CD4-positive, alpha-beta T cell treated with Interleukin-6 for 4 hours (primary cell): ENCODE data around the gene PKD2L2.
"Not testable (repeated sequence)": the region's sequence is repeated elsewhere in the genome, so short reads cannot be mapped to it uniquely, and the experiment has no call there.

Source experiments
- DNase-seq: peaks from one replicate; pipeline ENCODE4 v3.0.0-alpha.2; 2020; ENCODE audit warnings: mixed read lengths

The PKD2L2 gene

DNA sequence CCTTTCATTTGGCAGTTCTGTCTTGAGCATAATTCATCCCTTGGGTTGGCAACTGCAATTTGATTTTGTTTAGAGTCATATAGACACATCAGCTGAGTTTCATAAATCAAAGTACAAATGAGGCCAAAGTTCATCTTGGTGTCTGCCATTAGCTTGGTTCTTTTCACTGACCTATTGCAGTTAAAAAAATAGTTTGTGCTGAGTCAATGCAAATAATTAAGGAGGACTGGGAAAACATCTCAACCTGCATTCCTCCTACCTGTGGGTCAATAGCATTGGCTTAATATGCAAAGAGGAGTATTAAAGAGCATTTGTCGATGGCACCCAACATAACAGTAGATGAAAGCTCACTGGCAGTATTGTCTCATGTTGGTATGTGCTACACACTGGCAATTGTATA lies 1.6 kb downstream of the PKD2L2 start:
- DNase-seq: no peak

DNA sequence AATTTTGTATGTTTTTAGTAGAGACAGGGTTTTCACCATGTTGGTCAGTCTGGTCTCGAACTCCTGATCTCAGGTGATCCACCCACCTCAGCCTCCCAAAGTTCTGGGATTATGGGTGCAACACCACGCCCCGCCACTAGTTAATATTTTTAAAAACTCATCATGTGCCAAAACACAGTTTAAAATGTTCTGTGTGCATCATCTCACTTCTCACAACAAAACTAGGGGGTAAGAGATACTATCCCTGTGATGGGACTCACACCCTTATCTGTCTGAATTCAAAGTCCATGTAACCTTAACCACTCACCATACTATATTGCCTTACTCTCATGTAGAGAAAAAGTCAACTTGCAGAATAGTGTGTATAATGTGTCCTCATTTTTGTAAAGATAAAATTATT lies 2.6 kb downstream of the PKD2L2 start:
- DNase-seq: no peak

DNA sequence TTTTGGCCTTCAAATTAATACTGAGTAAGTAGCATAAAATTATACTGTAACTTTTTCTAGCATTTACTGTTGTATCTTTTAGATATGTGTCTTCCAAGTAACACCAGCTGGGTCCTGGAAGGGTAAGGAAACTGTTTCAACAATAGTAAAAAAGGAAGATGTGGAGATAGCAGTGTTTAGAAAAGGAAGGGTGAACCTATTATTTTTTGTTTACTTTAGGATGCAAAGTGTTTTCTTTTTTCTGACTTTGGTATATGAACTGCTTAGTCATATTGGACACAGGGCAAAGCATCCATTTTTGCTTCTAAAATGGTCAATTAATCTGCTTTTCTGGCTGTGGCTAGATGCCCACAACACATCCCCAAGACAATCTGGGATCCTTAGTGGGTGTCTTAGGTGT lies 5.3 kb downstream of the PKD2L2 start:
- DNase-seq: no peak

DNA sequence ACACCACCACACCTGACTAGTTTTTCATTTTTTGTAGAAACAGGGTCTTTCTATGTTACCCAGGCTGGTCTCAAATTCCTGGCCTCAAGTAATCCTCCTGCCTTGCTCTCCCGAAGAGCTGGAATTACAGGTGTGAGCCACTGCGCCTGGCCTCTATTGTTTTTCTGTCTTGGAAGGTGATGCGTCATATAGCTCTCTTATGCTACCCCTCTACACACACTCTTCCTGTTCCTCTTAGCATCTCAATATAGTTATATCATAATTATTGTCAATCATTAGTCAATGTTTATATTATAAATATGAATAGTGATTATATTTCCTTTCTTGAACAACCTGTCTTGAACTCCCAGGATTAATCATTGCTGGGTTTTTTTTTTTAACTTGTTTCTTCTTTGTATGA lies 7.3 kb downstream of the PKD2L2 start:
- no peak for DNase-seq

DNA sequence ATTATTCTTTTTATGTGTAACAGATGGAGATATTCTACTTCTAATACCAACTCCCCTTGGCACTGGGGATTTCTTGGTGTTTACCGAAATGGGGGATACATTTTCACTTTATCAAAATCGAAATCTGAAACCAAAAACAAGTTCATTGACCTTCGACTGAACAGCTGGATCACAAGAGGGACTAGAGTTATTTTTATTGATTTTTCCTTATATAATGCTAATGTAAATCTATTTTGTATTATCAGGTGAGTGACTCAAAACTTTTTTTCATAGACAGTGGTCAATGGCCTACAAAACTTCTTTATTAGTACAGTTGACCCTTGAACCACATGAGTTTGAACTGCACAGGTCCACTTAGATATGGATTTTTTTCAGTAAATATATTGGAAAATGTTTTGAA lies 10.2 kb downstream of the PKD2L2 start:
- no peak for DNase-seq

DNA sequence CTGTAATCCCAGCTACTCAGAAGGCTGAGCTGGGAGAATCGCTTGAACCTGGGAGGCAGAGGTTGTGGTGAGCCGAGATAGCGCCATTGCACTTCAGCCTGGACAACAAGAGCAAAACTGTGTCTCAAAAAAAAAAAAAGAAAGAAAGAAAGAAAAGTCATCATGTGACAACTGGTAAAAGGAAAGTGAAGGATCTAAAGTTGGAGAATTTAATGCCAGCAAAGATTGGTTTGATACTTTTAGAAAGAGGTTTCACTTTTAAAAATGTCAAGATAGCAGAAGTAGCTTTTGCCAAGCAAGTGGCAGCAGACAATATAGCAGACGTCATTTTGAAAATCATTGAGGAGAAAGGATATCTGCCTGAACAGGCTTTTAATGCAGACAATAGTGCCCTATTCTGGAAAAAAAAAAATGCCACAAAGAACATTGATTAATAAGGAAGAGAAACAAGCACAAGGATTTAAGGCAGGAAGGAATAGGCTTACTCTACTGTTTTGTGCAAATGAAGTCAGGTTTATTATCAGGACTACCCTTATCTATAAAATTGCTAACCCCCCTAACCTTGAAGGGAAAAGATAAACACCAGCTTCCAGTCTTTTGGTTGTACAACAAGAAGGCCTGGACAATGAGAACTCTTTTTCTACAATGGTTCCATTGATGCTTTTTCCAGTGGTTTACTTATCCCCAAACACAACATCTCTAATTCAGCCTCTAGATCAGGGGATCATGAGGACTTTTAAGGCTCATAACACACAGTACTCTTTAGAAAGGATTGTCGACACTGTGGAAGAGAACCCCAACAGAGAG lies 12.0 kb downstream of the PKD2L2 start:
- DNase-seq: no peak

DNA sequence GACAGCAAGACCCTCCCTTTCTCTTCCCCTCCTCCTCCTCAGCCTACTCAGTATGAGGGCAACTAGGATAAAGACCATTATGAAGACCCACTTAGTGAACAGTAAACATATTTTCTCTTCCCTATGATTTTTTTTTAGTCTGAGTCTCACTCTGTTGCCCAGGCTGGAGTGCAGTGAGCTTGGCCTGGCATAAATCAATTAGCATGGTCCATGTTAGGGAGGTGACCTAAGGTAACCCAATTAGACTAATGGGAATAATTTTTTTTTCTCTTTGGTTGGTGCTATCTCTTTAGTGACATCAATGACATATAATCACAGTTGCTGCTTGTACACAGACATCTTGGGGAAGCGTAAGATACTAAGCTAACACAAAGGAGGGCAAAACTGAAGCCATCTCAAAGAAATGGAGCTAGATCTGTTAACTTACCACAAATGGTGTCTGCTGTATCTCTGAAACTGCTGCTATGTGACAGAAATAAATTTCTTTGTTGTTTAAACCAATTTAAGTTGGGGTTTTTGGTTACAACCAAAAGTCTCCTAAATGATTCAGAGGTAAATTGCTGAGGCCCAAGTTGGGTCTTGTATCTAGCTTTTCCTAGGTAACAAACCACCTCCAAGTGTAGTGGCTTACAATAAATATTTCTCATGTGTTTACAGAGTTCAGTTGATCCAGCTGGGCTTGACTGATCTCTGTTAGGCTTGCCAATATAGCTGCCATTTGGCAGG lies 13.3 kb downstream of the PKD2L2 start:
- DNase-seq: no peak

DNA sequence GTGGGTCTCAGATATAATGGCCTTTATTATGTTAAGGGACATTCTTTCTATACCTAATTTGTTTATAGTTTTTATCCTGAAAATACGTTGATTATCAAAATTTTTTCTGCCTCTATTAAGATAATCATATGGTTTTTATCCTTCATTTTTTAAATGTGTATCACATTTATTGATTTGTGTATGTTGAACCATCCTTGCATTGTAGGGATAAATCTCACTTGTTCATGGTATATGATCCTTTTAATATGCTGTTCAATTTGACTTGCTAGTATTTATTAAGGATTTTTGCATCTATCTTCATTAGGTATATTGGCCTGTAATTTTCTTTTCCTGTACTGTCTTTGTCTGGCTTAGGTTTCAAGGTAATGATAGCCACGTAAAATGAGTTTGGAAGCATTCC lies 25.5 kb downstream of the PKD2L2 start:
- DNase-seq: no peak

DNA sequence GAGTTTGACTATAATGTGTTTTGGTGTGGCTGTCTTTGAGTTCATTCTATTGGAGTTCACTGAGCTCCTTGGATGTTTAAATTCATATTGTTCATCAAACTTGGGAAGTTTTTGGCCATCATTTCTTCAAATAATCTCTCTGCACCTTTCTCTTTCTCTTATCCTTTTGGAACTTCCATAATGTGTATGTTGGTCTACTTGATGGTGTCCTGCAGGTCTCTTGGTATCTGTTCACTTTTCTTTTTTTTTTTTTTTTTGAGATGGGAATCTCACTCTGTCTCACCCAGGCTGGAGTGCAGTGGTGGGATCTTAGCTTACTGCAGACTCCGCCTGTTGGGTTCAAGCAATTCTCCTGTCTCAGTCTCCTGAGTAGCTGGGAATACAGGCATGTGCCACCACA lies 27.7 kb downstream of the PKD2L2 start:
- DNase-seq: no peak

DNA sequence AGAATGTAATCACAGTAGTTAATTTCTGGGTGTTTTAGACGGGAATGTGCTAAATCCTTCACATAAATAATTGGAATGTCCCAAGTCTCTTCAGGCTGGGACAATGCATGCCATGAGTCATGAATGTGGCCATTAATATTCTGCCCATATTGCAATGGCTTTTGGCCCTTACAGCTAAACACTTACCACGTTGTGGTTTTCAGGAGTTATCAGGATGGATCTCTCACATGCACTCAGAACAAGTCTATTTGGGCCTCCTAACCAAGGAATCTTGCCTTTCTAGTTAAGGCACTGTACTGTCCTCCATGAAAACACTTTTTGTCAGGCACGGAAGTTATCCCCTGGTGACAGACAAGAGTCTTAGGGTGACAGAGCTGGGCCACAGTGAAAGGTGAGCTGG lies 32.7 kb downstream of the PKD2L2 start:
- no peak for DNase-seq

DNA sequence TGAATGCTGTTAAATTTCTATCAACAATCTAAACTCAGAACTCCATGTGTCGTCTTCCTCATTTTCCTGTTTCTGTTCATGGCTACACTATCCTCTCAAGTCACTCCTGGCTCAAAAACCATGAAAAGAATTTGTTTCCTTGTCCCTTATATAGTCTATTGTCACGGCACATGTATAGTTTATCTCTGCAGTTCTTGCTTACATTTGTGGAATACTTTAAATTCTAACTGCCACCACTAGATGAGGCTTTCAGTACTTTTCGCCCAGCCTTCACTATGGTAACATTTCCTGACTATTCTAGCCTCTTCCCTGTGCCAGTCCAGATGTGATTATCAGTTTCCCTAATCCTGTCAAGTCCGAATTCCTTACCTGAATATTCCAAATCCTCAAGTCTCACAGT lies 34.6 kb downstream of the PKD2L2 start:
- DNase-seq: no peak

DNA sequence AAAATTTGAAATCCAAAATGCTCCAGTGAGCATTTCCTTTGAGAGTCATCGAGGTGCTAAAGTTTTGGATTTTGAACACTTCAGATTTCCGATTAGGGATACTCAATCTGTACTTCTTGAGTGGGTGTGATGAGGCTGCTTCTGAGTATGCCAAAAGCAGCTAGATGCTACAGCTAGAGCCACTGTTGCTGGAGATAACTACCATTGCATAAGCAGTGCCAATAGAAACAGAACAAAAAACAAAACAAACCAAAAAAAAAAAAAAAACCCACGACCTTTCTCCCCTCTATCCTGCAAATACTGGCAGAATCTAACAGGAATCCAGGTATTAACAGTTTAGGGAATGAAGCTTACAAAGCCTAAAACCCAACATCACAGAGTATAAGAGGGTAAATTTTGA lies 43.5 kb downstream of the PKD2L2 start:
- no peak for DNase-seq

DNA sequence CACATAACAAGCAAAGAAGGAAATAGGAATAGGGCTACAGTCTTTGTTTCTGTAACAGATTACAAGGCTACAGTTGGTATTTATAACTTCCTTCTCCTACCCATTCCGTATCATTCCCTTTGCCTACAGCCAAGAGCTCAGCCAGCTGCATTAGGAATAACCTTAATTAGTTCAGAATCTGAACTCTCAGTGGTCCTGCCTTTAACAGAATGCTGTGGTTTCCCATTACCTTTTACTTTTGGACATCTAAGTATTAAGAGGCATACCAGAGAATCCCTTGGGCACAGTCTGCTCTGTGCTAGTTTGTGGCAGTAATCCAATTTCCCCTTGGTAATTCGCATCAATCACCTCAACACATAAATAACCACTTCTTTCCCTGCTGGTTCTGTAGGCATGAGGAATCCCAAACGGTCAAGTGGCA lies 44.2 kb downstream of the PKD2L2 start:
- no peak for DNase-seq

DNA sequence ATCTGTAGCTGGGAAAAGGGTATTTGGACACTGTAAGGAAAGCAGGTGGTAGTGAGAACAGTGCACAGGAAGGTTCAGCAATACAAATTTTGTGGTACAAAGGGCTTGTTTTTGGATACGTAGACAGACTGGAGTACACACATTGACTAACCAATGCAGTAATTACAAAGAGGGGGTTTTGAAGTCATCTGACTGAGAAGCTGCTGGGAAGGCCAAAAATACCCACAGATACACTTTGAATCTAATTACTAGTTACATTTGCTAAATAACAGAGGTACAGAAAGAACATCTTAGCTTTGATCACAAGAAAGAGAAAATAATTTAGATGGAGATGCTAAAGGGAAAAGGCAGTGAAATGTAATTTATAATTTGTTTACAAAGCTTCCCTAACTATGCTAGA lies 45.9 kb downstream of the PKD2L2 start:
- DNase-seq: no peak

DNA sequence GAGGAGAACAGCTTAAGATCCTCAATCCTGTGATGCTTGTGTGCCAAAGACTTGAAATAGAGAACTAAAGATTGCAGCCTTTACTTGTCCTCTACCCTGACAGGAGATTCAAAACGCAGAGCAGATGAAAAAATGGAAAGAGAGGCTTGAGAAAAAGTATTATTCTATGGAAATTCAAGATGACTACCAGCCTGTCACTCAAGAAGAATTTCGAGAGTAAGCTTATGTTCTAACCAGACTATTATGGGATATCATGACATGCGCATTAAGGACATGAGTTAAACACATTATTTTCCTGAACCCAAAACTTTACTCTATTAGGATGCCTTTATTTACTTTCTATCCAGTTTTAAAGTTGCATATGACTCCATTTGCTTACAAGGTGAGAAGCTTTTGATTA lies 46.4 kb downstream of the PKD2L2 start:
- DNase-seq: no peak

DNA sequence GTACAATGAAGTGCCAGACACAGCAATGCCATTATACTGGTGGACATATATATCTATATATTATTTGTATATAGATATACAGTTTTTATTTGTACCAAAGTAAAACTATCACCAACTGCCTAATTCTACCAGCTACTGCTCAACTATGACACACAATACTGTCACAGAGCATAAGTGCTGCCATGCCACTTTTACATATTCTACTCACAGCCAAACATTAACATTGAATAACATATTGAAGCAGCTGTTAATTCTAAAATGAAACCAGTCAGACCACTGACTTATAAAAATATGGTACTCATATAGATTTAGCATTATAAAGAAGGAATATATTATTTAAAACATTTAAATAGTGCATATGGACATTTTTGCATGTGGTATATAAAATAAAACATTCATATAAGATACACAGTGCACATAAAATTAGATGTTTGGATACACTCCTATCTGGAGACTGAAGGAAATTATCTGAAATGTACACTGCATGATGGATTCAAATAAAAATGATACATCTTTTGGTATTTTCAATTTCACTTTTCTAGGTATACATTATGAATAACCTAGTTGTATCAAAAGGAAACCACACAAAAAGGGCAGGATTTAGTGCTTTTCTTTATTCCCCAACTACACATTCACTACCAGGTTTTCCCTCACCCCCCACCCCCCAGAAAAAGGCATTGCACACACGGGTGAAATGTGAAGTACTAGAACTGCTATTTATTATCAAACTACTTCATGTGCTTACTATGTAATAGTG lies 48.9 kb downstream of the PKD2L2 start:
- no peak for DNase-seq

DNA sequence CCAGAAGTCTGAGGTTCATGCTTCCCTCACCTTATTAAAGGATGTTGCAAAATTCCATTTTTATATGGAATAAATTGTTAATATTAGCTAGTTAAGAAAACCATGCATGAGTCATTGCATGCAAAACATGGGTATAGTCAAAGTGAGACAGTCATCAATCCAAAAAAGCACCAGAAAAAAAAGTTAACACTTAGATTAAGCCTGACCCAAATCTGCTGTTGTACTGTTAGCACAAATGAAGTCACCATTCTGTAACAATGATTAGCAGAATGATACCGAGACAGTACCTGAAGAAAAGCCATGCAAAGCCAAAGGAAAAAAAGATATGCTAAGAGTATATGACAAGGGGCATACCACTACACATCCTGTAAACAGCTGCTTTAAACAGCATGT lies 49.5 kb downstream of the PKD2L2 start:
- no peak for DNase-seq

DNA sequence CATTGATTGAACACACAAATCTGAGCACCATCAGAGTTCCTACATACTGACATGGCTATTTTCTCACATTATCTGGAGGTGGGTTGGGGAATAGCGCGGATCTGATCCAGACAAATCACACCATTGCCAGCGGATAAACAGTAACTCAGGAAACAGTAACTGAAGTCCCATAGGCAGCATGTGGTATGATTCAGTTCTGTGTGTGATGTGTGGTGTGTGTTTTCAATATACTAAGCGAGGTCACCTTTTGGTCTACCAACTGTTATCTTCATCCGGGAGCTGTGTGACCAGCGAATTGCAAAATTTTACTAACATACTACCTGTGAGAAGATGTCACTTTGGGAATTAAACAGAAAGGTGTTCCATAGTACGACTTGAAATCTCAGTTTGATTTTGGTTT lies 50.1 kb downstream of the PKD2L2 start:
- DNase-seq: no peak

DNA sequence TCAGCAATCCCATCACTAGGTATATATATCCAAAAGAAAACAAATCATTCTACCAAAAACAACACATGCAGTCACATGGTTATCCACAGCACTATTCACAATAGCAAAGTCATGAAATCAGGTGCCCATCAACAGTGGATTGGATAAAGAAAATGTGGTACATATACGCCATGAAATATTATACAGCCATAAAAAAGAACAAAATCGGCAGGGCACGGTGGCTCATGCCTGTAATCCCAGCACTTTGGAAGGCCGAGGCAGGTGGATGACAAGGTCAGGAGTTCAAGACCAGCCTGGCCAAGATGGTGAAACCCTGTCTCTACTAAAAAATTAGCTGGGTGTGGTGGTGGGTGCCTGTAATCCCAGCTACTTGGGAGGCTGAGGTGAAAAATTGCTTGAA lies 55.0 kb downstream of the PKD2L2 start:
- DNase-seq: not testable (repeated sequence)

DNA sequence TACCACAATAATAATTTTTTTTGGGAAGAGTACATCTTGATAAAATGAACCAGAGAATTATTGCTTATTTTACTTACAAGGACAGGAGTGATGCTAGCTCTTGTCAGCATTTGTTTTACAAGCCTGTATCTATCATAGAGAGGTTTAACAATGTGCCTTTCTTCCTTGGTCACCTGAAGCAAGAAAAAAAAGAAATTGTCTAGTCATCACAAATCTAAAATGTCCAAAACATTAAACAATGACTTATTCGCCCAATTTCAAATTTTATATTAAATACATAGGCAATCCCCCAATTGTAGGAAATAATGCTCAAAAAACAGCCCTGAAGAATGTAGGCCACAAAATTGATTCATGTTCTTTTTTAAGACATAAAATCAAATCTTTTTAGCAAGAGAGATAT lies 56.6 kb downstream of the PKD2L2 start:
- DNase-seq: no peak

DNA sequence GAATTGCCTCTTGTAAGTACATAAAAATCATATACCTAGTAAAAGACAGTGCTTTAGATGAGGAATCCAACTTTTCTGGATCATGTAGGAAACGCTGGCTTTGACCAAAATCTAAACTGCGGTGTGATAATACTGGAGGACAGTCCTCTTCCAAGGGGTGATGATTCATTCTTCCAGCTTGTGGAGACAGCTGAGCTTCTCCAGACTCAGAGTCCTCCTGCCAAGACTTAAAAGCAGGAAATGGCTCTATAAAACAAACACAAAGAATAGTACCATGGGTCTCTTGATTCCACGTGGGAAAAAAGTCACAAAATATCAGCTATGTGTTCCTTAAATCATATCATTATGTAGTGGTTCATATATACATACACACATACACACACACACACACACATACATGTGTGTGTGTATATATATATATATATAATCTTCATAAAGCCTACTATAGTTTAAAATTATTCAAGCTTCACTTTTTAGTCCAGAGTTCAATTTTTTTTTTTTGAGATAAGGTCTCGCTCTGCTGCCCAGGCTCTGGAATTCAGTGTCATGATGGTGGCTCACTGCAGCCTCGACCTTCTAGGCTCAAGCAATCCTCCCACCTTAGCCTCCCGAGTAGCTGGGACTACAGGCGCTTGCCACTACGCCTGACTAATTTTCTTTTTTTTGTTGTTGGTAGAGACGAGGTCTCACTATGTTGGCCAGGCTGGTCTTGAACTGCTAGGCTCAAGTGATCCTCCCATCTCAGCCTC lies 65.0 kb downstream of the PKD2L2 start:
- DNase-seq: no peak

DNA sequence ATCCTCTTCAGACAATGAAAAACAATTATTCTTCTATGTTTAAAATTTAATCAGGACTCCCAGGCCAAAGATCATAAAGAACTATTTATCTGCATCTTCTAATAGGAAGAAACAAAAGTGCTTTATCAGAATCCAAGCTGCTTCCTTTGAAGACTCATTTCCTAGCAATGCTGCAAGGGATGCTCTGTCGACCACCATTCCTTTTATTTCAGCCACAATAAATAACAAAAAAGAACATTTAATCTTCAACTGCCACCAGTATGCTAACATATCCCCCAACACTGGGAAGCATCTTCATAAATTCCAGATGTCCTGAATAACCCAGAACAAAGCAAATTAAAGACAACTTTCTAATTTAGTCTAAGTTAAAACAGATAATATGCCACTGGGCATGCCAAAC lies 68.7 kb downstream of the PKD2L2 start:
- DNase-seq: no peak

DNA sequence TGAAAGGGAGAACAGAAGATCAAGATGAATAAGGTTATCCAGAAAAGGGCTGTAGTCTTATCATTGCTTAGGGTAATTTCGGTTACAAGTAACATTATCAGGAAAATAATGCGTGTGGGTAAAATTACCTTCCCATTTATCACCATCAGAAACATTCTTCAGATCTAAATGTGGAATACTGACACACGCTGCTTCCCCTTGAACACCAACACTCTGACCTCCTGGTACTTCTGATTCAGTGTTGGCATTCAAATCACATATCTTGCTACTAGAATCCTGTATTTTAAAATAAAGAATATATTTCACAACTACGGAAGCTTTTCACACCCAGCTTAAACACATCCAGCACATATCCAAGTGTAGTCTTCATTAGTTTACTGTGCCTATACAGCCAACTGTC lies 70.2 kb downstream of the PKD2L2 start:
- DNase-seq: no peak
